HepG2 (cell line): ENCODE measurements around the gene EPM2AIP1. TPM values are rescaled to one million over a fixed set of nuclear protein-coding genes. Genes with fewer than 3 reads are reported as not detected.

ENCODE experiments used
- ATAC-seq: fragments of 200-7000 bp; cut with Tn5 transposase; 3 replicates; pipeline ENCODE4 v1.9.1; 2020; ENCODE audit warnings: mild to moderate bottlenecking, moderate library complexity
- BruUV-seq: library from RNA; stranded (reverse); fragments of 400-500 nt; replicated peaks from 2 replicates; lab custom pipeline; 2021; lab: Mats Ljungman, UMichigan
- CTCF ChIA-PET: fragments of 300-600 bp; formaldehyde crosslinking; extraction: SDS; loops from one replicate; lab custom pipeline; 2021; ENCODE audit warnings: low total read pairs, inconsistent platforms, low intra/inter-chr PET ratio; lab: Yijun Ruan, JAX
- POLR2A ChIA-PET: fragments of 350-600 bp; sonication (Branson Sonifier 250); formaldehyde crosslinking; loops from one replicate; lab custom pipeline; 2020; ENCODE audit warnings: antibody characterized with exemption, inconsistent platforms; lab: Yijun Ruan, JAX
- DNase-seq: peaks from one replicate; pipeline ENCODE4 v3.0.0-alpha.2; 2015; ENCODE audit warnings: low spot score
- FAIRE-seq: peaks from 3 replicates; lab custom pipeline; 2011; peaks lifted over from hg19 to GRCh38; lab: Jason Lieb, UNC
- H2AFZ ChIP-seq: one replicate; pipeline ENCODE4 v1.6.1; 2011; ENCODE audit warnings: low read length, inconsistent platforms
- H3K27ac ChIP-seq: fragments of 300-600 bp; 3 replicates; pipeline ENCODE4 v1.8.0; 2011; ENCODE audit warnings: mixed run types, mild to moderate bottlenecking, mixed read lengths, low read length, inconsistent platforms; ENCODE audit not compliant: insufficient read depth; ENCODE audit errors: extremely low read length
- H3K27me3 ChIP-seq, 2 experiments: fragments of 200-600 bp in 1 of 2; 2 replicates in 1 of 2; 3 replicates in 1 of 2; pipeline versions ENCODE4 v1.6.0 to v1.8.0; 2011; ENCODE audit warnings: low read length in 2 of 2, mild to moderate bottlenecking in 2 of 2, moderate library complexity in 2 of 2, inconsistent platforms in 1 of 2; ENCODE audit not compliant: insufficient read depth in 2 of 2, control insufficient read depth in 1 of 2
- H3K36me3 ChIP-seq, 2 experiments: fragments of 200-600 bp in 1 of 2; replicated peaks in 1 of 2; 2 replicates in 1 of 2; 3 replicates in 1 of 2; pipeline versions ENCODE4 v1.5.1 to v1.8.0; 2011; ENCODE audit warnings: low read length in 2 of 2, inconsistent platforms in 1 of 2; ENCODE audit not compliant: insufficient read depth in 2 of 2, control insufficient read depth in 1 of 2
- H3K4me1 ChIP-seq: 2 replicates; pipeline ENCODE4 v1.5.1; 2012; ENCODE audit warnings: low read length, inconsistent platforms; ENCODE audit not compliant: insufficient read depth
- H3K4me2 ChIP-seq: 2 replicates; pipeline ENCODE4 v1.6.0; 2011; ENCODE audit warnings: low read depth, low read length, inconsistent platforms
- H3K4me3 ChIP-seq, 3 experiments: fragments of 200-600 bp in 1 of 3; sonication (generic), shearing (Covaris generic) in 1 of 3; replicated peaks in 1 of 3; 2 replicates each; pipeline ENCODE4 v1.5.1; 2011 to 2016; ENCODE audit warnings: low read length in 3 of 3, inconsistent platforms in 2 of 3, low read depth in 2 of 3, mild to moderate bottlenecking in 2 of 3, control low read depth in 1 of 3, mixed read lengths in 1 of 3; ENCODE audit not compliant: insufficient read depth in 1 of 3
- H3K79me2 ChIP-seq: one replicate; pipeline ENCODE4 v1.6.1; 2011; ENCODE audit warnings: low read length, inconsistent platforms; ENCODE audit not compliant: insufficient read depth
- H3K9ac ChIP-seq: 2 replicates; pipeline ENCODE4 v1.6.0; 2011; ENCODE audit warnings: mild to moderate bottlenecking, low read depth, low read length, inconsistent platforms; ENCODE audit not compliant: insufficient read depth
- H3K9me3 ChIP-seq: 2 replicates; pipeline ENCODE4 v1.5.1; 2012; ENCODE audit warnings: mild to moderate bottlenecking, low read length
- H4K20me1 ChIP-seq: 2 replicates; pipeline ENCODE4 v1.6.0; 2011; ENCODE audit warnings: inconsistent platforms, mild to moderate bottlenecking, low read length, moderate library complexity; ENCODE audit not compliant: insufficient read depth
- FOSL2 ChIP-seq: sonication (generic); formaldehyde crosslinking; IDR thresholded peaks from 2 replicates; pipeline ENCODE4 v1.4.0; 2020; ENCODE audit warnings: missing genetic modification reagents
- HNF4A ChIP-seq: sonication (generic); formaldehyde crosslinking; IDR thresholded peaks from 2 replicates; pipeline ENCODE4 v1.4.0; 2020; ENCODE audit warnings: missing genetic modification reagents
- HNRNPK ChIP-seq: fragments of 200-400 bp; formaldehyde crosslinking; IDR thresholded peaks from 2 replicates; pipeline ENCODE4 v1.6.1; 2018; ENCODE audit warnings: low read length, low read depth, moderate library complexity, mild to moderate bottlenecking; ENCODE audit not compliant: poor library complexity, severe bottlenecking
- MXI1 ChIP-seq: IDR thresholded peaks from 3 replicates; pipeline ENCODE4 v1.6.1; 2012; ENCODE audit warnings: low read depth, low read length, inconsistent platforms, borderline replicate concordance
- NFE2L1 ChIP-seq: sonication (generic); formaldehyde crosslinking; IDR thresholded peaks from 2 replicates; pipeline ENCODE4 v1.4.0; 2020; ENCODE audit warnings: missing genetic modification reagents, mild to moderate bottlenecking, borderline replicate concordance
- RFX1 ChIP-seq: fragments of 450-650 bp; IDR thresholded peaks from 2 replicates; pipeline ENCODE4 v1.6.1; 2017
- RFX3 ChIP-seq: IDR thresholded peaks from 2 replicates; pipeline ENCODE4 v1.6.1; 2016; ENCODE audit warnings: missing biosample characterization, missing genetic modification reagents
- SALL1 ChIP-seq: sonication (generic); formaldehyde crosslinking; IDR thresholded peaks from 2 replicates; pipeline ENCODE4 v1.8.0; 2022; ENCODE audit warnings: mild to moderate bottlenecking, missing genetic modification reagents
- ZFP41 ChIP-seq: sonication (generic); formaldehyde crosslinking; IDR thresholded peaks from 2 replicates; pipeline ENCODE4 v1.4.0; 2020; ENCODE audit warnings: mild to moderate bottlenecking, missing genetic modification reagents, borderline replicate concordance
- ZFX ChIP-seq: sonication (generic); formaldehyde crosslinking; IDR thresholded peaks from 2 replicates; pipeline ENCODE4 v1.4.0; 2020; ENCODE audit warnings: mild to moderate bottlenecking, low read depth, missing genetic modification reagents, moderate library complexity
- ZNF260 ChIP-seq: sonication (generic); formaldehyde crosslinking; IDR thresholded peaks from 2 replicates; pipeline ENCODE4 v1.4.0; 2020; ENCODE audit warnings: missing genetic modification reagents, low read depth, mild to moderate bottlenecking, borderline replicate concordance
- ZNF563 ChIP-seq: sonication (generic); formaldehyde crosslinking; IDR thresholded peaks from 2 replicates; pipeline ENCODE4 v1.8.0; 2022; ENCODE audit warnings: mild to moderate bottlenecking, moderate library complexity, missing genetic modification reagents
- ZNF7 ChIP-seq: IDR thresholded peaks from 2 replicates; pipeline ENCODE4 v1.6.1; 2016; ENCODE audit warnings: missing biosample characterization, missing genetic modification reagents
- WGBS: methylation state at CpG from one replicate; pipeline ENCODE4 v1.1.6; 2017; ENCODE audit warnings: low lambda C conversion rate; 5-methylcytosine and 5-hydroxymethylcytosine counted together
- in situ Hi-C: cut with HindIII; loops from 2 replicates; pipeline ENCODE4 v1.10.0; 2017; ENCODE audit warnings: low pct_unique_long_range_greater_than_20kb; ENCODE audit not compliant: extremely low pct_ligation_motif_present
- intact Hi-C: fragments of 100-400 bp; cut with micrococcal nuclease; formaldehyde crosslinking; loops from one replicate; pipeline ENCODE4 v1.10.0; 2022; ENCODE audit not compliant: unreplicated experiment
- polyA plus RNA-seq, 8 experiments: library from polyadenylated mRNA; depleted of rRNA in 3 of 8; stranded (reverse) in 7 of 8; unstranded in 1 of 8; fragments of >200 nt; fragmentation: Illumina TruSeq in 4 of 8; extraction: Trizol in 4 of 8; gene quantifications; 2 replicates each; pipeline versions ENCODE4 v1.2.1 to v1.2.3, GENCODE V29; 2011 to 2016; ENCODE audit warnings: low read depth in 4 of 8, missing spikeins in 1 of 8, mixed read lengths in 1 of 8; ENCODE audit not compliant: insufficient read depth in 1 of 8
- total RNA-seq, 5 experiments: library from RNA; depleted of rRNA; stranded (reverse); fragments of >200 nt; fragmentation: Illumina TruSeq; extraction: Trizol; gene quantifications; 2 replicates each; pipeline ENCODE4 v1.2.3, GENCODE V29; 2016; ENCODE audit warnings: low read depth in 1 of 5

The EPM2AIP1 gene
- total and polyA plus RNA-seq, 2 of the 13 experiments (the other 11 are each of a cell fraction or from before 2014, with no cell fraction given) = 10.7 to 23.0 TPM

GRCh38 chr3:36972163-36972562 is 20.8 kb downstream of the EPM2AIP1 start (continued):
- TF ChIP-seq ZFP41 (CRISPR knock-in tag) = no peak
- no peak for TF ChIP-seq ZNF7 (CRISPR knock-in tag)

- ChIA-PET POLR2A (interaction anchor here (1.2 kb wide), 1 partner anchor 24 kb away, joined by 6 read pairs; the partner anchor contains the start of genes EPM2AIP1 and MLH1), CTCF (no interaction called here)
- 53% methylated on average over 4 of the region's 4 CpGs for WGBS
- Histone ChIP-seq H3K27ac (no peak overlapping the region), H3K9me3 (no peaks in the 10 kb centered on the region), H3K36me3 (no peaks in the 10 kb centered on the region), H3K4me3 (no peak overlapping the region), H3K79me2 (no peaks in the 10 kb centered on the region), H4K20me1 (no peaks in the 10 kb centered on the region), H3K4me2 (no peak overlapping the region), H2AFZ (no peak overlapping the region), H3K9ac (no peak overlapping the region), H3K4me1 (peaks cover 37% of the 10 kb centered on the region), H3K27me3 (no peaks in the 10 kb centered on the region)
- BruUV-seq = no TSS peak
- peak; percentile 61; the same call in 1 of the 3 replicates for TF ChIP-seq MXI1
- TF ChIP-seq FOSL2 = 0 out of 2 replicates have a peak, but pooled peaks have one; percentile 14
- 0 out of 2 replicates have a peak, but pooled peaks have one; percentile 14 for TF ChIP-seq SALL1 (CRISPR knock-in tag)
- peak; percentile 45 for TF ChIP-seq HNRNPK
- TF ChIP-seq ZNF260 = no peak
- TF ChIP-seq HNF4A (CRISPR knock-in tag) = no peak
- no peak for TF ChIP-seq NFE2L1 (CRISPR knock-in tag)
- TF ChIP-seq RFX1 = peak; percentile 68
- TF ChIP-seq RFX3 (CRISPR knock-in tag) = peak; percentile 72; the same call in 1 of the 2 replicates
- 0 out of 2 replicates have a peak, but pooled peaks have one; percentile 45 for TF ChIP-seq ZNF563 (CRISPR knock-in tag)
- TF ChIP-seq ZFX = peak; percentile 36; the same call in 1 of the 2 replicates
- intact Hi-C loops (no loop called here), in situ Hi-C loops (loop anchor here (25.0 kb wide), 1 partner anchor 232 kb away; no protein-coding TSS in a partner anchor)
- DNase-seq (peak; percentile 73), FAIRE-seq (no peak), ATAC-seq (peak; percentile 93)
Measured at GRCh38 chr3:36969540-36970432, 23.1 kb downstream of the EPM2AIP1 start.
